Natural killer cell (primary cell): Measurements from ENCODE around the gene FLYWCH2. TPM values are rescaled to one million over a fixed set of nuclear protein-coding genes. Genes with fewer than 3 reads are reported as not detected.
"Not testable (repeated sequence)": the region's sequence is repeated elsewhere in the genome, so short reads cannot be mapped to it uniquely, and the experiment has no call there.

ENCODE experiments used
- ATAC-seq, 3 donors: fragments of 150-1000 bp in 2 of 3; fragments of 200-7000 bp in 1 of 3; cut with Tn5 transposase; 1 replicate in 1 of 3; 2 replicates in 2 of 3; pipeline ENCODE4 v1.10.0; 2021; ENCODE audit warnings: mild to moderate bottlenecking in 2 of 3, moderate library complexity in 2 of 3
- DNase-seq, 2 donors: peaks; one replicate each; pipeline versions ENCODE4 v3.0.0 to v3.0.0-alpha.2; 2013 to 2021; ENCODE audit warnings: mixed read lengths in 1 of 2
- H3K27ac ChIP-seq: one replicate; pipeline ENCODE4 v1.5.1; 2013; ENCODE audit warnings: mild to moderate bottlenecking, low read length
- H3K27me3 ChIP-seq: one replicate; pipeline ENCODE4 v1.6.1; 2013; ENCODE audit warnings: low read length; ENCODE audit not compliant: control insufficient read depth, insufficient read depth
- H3K36me3 ChIP-seq: one replicate; pipeline ENCODE4 v1.6.1; 2013; ENCODE audit warnings: low read length; ENCODE audit not compliant: control insufficient read depth, insufficient read depth
- H3K4me1 ChIP-seq: one replicate; pipeline ENCODE4 v1.6.1; 2013; ENCODE audit warnings: low read length; ENCODE audit not compliant: control insufficient read depth, insufficient read depth
- H3K4me3 ChIP-seq: one replicate; pipeline ENCODE4 v1.5.1; 2013; ENCODE audit warnings: low read length
- H3K9me3 ChIP-seq: one replicate; pipeline ENCODE4 v1.6.1; 2013; ENCODE audit warnings: low read length; ENCODE audit not compliant: control insufficient read depth, insufficient read depth
- H3K27ac Mint-ChIP-seq, 2 donors: one replicate each; pipeline ENCODE4 v1.8.0; 2022; ENCODE audit warnings: mild to moderate bottlenecking in 2 of 2, mixed read lengths in 2 of 2, moderate library complexity in 1 of 2
- H3K27me3 Mint-ChIP-seq, 2 donors: one replicate each; pipeline ENCODE4 v1.8.0; 2022; ENCODE audit warnings: low read depth in 2 of 2, mixed read lengths in 2 of 2
- H3K36me3 Mint-ChIP-seq: one replicate; pipeline ENCODE4 v1.8.0; 2022; ENCODE audit warnings: mixed read lengths
- H3K4me1 Mint-ChIP-seq, 2 donors: one replicate each; pipeline ENCODE4 v1.8.0; 2022; ENCODE audit warnings: mixed read lengths in 2 of 2
- H3K4me3 Mint-ChIP-seq: one replicate; pipeline ENCODE4 v1.8.0; 2022; ENCODE audit warnings: mild to moderate bottlenecking, moderate library complexity, mixed read lengths
- H3K9me3 Mint-ChIP-seq, 2 donors: one replicate each; pipeline ENCODE4 v1.8.0; 2022; ENCODE audit warnings: mixed read lengths in 2 of 2
- CTCF ChIP-seq: fragments of 200-600 bp; IDR thresholded peaks from one replicate; pipeline ENCODE4 v1.8.0; 2022; ENCODE audit warnings: antibody characterized with exemption
- WGBS: methylation state at CpG from one replicate; pipeline ENCODE4 v1.1.7; 2013; ENCODE audit warnings: missing lambda C conversion rate; ENCODE audit not compliant: insufficient coverage; 5-methylcytosine and 5-hydroxymethylcytosine counted together
- intact Hi-C: fragments of 100-400 bp; cut with micrococcal nuclease; formaldehyde crosslinking; loops from one replicate; pipeline ENCODE4 v1.14.2; 2022
- total RNA-seq, 4 donors: library from RNA; stranded (reverse); fragments of 120-200 nt in 1 of 4; gene quantifications; one replicate each; pipeline versions ENCODE4 v1.2.3 to v1.2.4, GENCODE V29; 2013 to 2022

The FLYWCH2 gene
- total RNA-seq, 3 donors from 2014 or later (not counting 1 experiment from before 2014, with no cell fraction given) = 12.0 to 12.7 (median 12.6) TPM

DNA sequence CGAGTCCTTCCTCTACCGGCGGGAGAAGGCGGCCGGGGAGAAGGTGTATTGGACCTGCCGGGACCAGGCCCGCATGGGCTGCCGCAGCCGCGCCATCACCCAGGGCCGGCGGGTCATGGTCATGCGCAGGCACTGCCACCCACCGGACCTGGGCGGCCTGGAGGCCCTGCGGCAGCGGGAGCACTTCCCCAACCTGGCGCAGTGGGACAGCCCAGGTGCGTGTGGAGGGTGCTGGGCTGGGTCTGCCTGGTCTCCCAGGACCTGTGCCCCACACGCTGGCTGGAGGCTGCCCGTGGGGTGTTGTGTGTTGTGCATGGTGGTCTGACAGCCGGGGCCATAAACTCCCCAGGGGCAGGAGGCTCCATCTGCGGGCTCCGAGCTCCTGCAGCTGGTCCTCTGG, 54.2 kb downstream of the FLYWCH2 start:
- no peaks in the 10 kb centered on the region for H3K9me3 Mint-ChIP-seq
- H3K27ac ChIP-seq = no peak overlapping the region
- no peak overlapping the region for H3K4me3 Mint-ChIP-seq
- no peak for DNase-seq
- H3K36me3 Mint-ChIP-seq = peaks cover 6% of the 10 kb centered on the region
- no peak overlapping the region for H3K4me3 ChIP-seq
- intact Hi-C loops = no loop called here
- no peak for TF ChIP-seq CTCF
- H3K9me3 ChIP-seq = no peaks in the 10 kb centered on the region
- H3K27me3 ChIP-seq = no peaks in the 10 kb centered on the region
- peaks cover 0 to 5% of the 10 kb centered on the region in 2 donors for H3K4me1 Mint-ChIP-seq
- H3K27me3 Mint-ChIP-seq = no peaks in the 10 kb centered on the region
- 97% methylated on average over 24 of the region's 24 CpGs for WGBS
- H3K27ac Mint-ChIP-seq = no peak overlapping the region
- H3K4me1 ChIP-seq = no peaks in the 10 kb centered on the region
- ATAC-seq = no peak
- peaks cover 48% of the 10 kb centered on the region for H3K36me3 ChIP-seq

DNA sequence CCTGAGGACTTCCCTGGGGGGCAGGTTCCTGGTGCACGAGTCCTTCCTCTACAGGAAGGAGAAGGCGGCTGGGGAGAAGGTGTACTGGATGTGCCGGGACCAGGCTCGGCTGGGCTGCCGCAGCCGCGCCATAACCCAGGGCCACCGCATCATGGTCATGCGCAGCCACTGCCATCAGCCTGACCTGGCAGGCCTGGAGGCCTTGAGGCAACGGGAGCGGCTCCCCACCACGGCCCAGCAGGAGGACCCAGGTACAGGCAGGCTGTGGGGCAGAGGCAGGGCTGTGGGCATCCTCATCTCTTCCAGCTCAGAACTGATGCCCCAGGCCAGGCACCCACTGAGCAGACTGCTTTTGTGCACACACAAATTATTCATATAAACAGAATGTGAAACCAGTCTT, 55.2 kb downstream of the FLYWCH2 start:
- peaks cover 0 to 5% of the 10 kb centered on the region in 2 donors for H3K4me1 Mint-ChIP-seq
- no peaks in the 10 kb centered on the region for H3K9me3 Mint-ChIP-seq
- Histone ChIP-seq H3K4me3 (no peak overlapping the region), H3K36me3 (peaks cover 52% of the 10 kb centered on the region), H3K27me3 (no peaks in the 10 kb centered on the region), H3K9me3 (no peaks in the 10 kb centered on the region), H3K27ac (no peak overlapping the region), H3K4me1 (no peaks in the 10 kb centered on the region)
- ATAC-seq (no peak), DNase-seq (no peak)
- 98% methylated on average over 12 of the region's 12 CpGs for WGBS
- no peak for TF ChIP-seq CTCF
- no peaks in the 10 kb centered on the region for H3K27me3 Mint-ChIP-seq
- peaks cover 6% of the 10 kb centered on the region for H3K36me3 Mint-ChIP-seq
- H3K27ac Mint-ChIP-seq = no peak overlapping the region
- intact Hi-C loops = no loop called here
- no peak overlapping the region for H3K4me3 Mint-ChIP-seq

GRCh38 chr16:2939968-2940367, 57.0 kb downstream of the FLYWCH2 start:
- peaks cover 44% of the 10 kb centered on the region for H3K36me3 ChIP-seq
- no peak overlapping the region for H3K4me3 ChIP-seq
- no peak overlapping the region for H3K27ac ChIP-seq
- DNase-seq (no peak), ATAC-seq (no peak)
- H3K27me3 ChIP-seq = no peaks in the 10 kb centered on the region
- H3K4me1 ChIP-seq = no peaks in the 10 kb centered on the region
- H3K27me3 Mint-ChIP-seq = no peaks in the 10 kb centered on the region
- H3K4me1 Mint-ChIP-seq = no peaks in the 10 kb centered on the region
- no peak overlapping the region for H3K4me3 Mint-ChIP-seq
- WGBS = 100% methylated on average over 2 of the region's 2 CpGs
- H3K9me3 ChIP-seq = no peaks in the 10 kb centered on the region
- intact Hi-C loops = no loop called here
- no peak overlapping the region for H3K27ac Mint-ChIP-seq
- H3K36me3 Mint-ChIP-seq = no peaks in the 10 kb centered on the region
- H3K9me3 Mint-ChIP-seq = no peaks in the 10 kb centered on the region
- TF ChIP-seq CTCF = no peak

DNA sequence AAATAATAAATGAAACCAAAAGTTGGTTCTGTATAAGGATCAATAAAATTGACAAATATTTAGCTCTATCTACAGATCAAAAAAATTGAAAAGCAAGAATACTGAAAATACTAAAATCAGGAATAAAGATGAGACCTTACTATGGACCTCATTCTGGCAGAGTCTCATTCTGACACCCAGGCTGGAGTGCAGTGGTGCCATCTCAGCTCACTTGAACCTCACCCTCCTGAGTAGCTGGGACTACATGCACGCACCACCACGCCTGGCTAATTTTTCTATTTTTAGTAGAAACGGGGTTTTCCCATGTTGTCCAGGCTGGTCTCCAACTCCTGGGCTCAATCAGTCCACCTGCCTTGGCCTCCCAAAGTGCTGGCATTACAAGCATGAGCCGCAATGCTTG, 59.0 kb downstream of the FLYWCH2 start:
- Mint-ChIP-seq H3K9me3 (no peaks in the 10 kb centered on the region), H3K27ac (no peak overlapping the region), H3K36me3 (no peaks in the 10 kb centered on the region), H3K4me3 (no peak overlapping the region), H3K27me3 (no peaks in the 10 kb centered on the region), H3K4me1 (no peaks in the 10 kb centered on the region)
- H3K27ac ChIP-seq = no peak overlapping the region
- ATAC-seq (no peak), DNase-seq (no peak)
- H3K27me3 ChIP-seq = no peaks in the 10 kb centered on the region
- H3K36me3 ChIP-seq = peaks cover 38% of the 10 kb centered on the region
- intact Hi-C loops = no loop called here
- WGBS = 95% methylated on average over 4 of the region's 4 CpGs
- no peak overlapping the region for H3K4me3 ChIP-seq
- H3K9me3 ChIP-seq = no peaks in the 10 kb centered on the region
- no peaks in the 10 kb centered on the region for H3K4me1 ChIP-seq
- TF ChIP-seq CTCF = no peak

- peaks cover 26% of the 10 kb centered on the region for H3K36me3 ChIP-seq
- H3K27me3 ChIP-seq, H3K4me3 ChIP-seq, H3K27me3 Mint-ChIP-seq, ATAC-seq, H3K4me1 ChIP-seq, DNase-seq, H3K36me3 Mint-ChIP-seq, H3K27ac Mint-ChIP-seq, H3K4me3 Mint-ChIP-seq, H3K9me3 Mint-ChIP-seq, intact Hi-C loops, H3K4me1 Mint-ChIP-seq, H3K9me3 ChIP-seq, H3K27ac ChIP-seq: not testable (repeated sequence)
- 83% methylated on average over 12 of the region's 12 CpGs for WGBS
Observed at GRCh38 chr16:2943716-2944115, 60.7 kb downstream of the FLYWCH2 start.
